Activated CD4-positive, CD25-positive, alpha-beta regulatory T cell treated with anti-CD3 and anti-CD28 coated beads, Interleukin-2, amount 50 U/mL, for 72 hours (primary cell): Measurements from ENCODE around the gene INAVA.
"Not testable (repeated sequence)": the region's sequence is repeated elsewhere in the genome, so short reads cannot be mapped to it uniquely, and the experiment has no call there.

Experiments
- DNase-seq: peaks from one replicate; pipeline ENCODE4 v3.0.0; 2021

The INAVA gene

DNA sequence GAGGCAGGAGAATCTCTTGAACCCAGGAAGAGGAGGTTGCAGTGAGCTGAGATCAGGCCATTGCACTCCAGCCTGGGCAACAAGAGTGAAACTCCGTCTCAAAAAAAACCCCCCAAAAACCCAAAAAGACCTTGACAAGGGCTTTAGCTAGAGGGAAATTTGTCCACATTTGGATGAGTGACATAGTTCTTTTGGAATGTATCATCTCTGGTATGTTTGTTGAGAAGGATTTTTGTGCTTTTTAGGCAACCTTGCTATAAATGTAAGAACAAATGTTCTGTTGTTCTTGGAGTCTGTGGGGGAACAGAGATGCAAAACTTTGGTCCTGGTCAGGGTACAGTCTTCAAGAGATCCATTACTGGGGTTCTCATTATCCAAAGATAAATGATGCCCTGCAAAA is 28.9 kb downstream of the INAVA start:
- no peak for DNase-seq

DNA sequence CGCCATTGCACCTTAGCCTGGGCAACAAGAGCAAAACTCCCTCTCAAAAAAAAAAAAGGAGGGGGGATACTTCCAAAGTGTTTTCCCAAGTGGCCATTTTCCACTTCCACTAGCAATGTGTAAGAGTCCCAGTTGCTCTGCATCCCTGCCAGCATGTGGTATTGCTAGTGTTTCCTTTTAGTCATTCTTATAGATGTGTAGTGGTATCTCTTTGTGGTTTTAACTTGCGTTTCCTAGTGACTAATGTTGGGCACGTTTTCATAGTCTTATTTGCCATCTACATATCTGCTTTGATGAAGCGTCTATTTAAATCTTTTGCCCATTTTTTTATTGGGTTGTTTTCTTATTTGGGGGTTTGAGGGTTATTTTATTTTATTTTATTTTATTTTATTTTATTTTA is 31.1 kb downstream of the INAVA start:
- no peak for DNase-seq

GRCh38 chr1:200929530-200930278 is 35.0 kb downstream of the INAVA start:
- no peak for DNase-seq

DNA sequence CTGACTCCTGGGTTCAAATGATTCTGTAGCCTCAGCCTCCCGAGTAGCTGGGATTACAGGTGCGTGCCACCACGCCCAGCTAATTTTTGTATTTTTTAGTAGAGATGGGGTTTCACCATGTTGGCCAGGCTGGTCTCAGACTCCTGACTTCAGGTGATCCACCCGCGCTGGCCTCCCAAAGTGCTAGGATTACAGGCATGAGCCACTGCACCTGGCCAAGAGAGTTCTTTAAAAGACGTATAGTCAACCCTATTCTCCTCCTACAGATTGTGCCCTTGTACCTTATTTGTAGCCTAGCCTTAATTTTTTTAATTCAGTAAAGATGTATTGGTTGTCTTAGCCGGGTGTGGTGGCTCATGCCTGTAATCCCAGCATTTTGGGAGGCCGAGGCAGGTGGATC is 35.6 kb downstream of the INAVA start:
- not testable (repeated sequence) for DNase-seq

- DNase-seq = no peak
Observed at GRCh38 chr1:200931776-200932175, 37.1 kb downstream of the INAVA start.

DNA sequence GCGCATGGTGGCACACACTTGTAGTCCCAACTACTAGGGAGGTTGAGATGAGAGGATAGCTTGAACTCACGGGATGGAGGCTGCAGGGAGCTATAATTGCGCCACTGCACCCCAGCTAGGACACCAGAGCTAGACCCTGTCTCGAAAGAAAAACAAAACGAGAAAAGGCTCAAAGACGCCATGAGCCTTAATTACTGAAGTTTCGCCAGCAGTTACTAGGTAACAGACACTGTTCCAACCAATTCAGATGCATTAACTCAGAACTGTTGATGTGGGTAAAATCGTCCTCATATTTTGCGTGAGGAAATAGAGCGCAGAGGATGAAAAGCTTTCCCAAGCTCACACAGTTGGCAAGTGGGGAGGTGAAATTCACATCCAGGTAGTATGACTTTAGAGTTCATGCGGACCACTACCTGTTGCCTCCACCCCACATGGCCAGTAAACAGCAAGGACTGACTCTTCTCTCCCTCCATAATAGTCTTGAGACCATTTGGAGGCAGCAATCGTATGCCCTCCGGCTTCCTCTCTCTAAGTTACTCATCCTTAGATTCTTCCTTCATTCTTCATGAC is 40.1 kb downstream of the INAVA start:
- no peak for DNase-seq

DNA sequence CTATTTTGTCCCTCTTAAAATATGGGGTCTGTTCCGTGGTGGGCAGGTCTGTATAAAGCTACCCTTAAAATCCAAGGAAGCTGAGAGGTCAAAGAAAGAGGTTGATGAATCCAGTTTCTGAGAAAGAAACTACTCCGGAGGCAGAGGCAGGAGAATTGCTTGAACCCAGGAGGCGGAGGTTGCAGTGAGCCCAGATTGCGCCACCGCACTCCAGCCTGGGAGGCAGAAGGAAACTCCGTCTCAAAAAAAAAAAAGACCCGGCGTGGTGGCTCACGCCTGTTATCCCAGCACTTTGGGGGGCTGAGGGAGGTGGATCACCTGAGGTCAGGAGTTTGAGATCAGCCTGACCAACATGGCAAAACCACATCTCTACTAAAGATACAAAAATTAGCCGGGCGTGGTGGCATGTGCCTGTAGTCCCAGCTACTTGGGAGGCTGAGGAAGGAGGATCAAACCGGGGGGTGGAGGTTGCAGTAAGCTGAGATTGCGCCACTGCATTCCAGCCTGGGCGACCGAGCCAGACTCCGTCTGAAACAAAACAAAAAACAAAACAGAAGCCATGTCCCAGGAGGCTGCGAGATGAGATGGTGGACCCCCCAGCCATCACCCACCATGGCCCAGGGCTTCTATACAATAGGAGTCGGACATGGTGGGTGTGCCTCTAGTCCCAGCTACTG is 40.7 kb downstream of the INAVA start:
- not testable (repeated sequence) for DNase-seq

DNA sequence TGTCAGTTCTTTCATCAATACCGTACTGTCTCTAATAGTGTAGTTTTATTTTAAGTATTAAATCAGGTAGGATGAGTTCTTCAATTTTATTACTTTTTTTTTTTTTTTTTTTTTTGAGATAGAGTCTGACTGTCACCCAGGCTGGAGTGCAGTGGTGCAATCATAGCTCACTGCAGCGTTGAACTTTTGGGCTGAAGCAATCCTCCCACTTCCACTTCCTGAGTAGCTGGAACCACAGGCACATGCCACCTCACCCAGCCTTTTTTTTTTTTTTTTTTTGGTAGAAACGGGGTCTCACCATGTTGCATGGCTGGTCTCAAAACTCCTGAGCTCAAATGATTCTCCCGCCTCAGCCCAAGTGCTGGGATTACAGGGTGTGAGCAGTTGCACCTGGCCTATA is 44.3 kb downstream of the INAVA start:
- no peak for DNase-seq

DNA sequence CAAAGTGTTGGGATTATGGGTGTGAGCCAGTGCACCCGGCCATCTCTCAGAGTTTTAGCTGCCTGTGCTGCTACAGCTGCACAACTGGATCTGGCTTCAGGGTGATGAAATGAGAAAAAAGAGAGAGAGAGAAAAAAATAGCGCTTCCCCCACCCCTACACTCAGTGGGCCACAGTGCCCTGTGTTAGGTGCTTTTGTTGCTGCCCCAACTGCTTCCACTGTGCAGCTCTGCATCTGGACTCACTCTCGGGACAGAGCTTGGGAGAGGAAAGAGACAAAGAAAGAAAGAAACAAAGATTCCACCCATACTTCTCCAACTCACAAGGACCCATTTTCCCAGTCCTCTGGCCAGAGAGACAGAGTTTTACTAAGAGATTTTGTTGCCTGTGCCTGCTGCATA is 50.4 kb downstream of the INAVA start:
- DNase-seq = no peak

GRCh38 chr1:200947059-200947566 is 52.4 kb downstream of the INAVA start:
- no peak for DNase-seq

DNA sequence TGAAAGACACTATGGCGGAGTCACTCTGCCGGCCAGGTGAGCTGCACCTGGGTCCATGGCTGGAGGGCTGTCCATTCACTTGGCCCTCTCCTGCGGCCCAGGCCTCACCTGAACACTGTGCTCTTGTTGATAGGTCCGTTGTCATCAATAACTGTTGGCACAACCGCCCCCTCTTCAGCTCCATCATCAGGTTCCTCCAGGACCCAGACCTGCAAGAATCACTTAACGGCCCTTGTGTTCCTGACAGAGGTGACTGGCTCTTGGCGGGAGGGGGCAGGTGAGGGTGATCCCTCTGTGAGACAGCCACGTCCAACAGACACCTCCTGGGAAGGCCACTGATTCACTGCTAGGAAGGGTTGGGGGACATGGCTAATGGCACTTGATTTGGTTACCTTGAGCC is 54.9 kb downstream of the INAVA start:
- DNase-seq = no peak

- DNase-seq = no peak
Observed at GRCh38 chr1:200951016-200951415, 56.3 kb downstream of the INAVA start.

GRCh38 chr1:200954434-200954833 is 59.7 kb downstream of the INAVA start:
- DNase-seq = no peak

- DNase-seq = no peak
Observed at GRCh38 chr1:200958597-200958996, 63.9 kb downstream of the INAVA start.

- no peak for DNase-seq
Observed at GRCh38 chr1:200959411-200959921, 64.8 kb downstream of the INAVA start.

GRCh38 chr1:200960236-200960947 is 65.7 kb downstream of the INAVA start:
- DNase-seq = no peak

DNA sequence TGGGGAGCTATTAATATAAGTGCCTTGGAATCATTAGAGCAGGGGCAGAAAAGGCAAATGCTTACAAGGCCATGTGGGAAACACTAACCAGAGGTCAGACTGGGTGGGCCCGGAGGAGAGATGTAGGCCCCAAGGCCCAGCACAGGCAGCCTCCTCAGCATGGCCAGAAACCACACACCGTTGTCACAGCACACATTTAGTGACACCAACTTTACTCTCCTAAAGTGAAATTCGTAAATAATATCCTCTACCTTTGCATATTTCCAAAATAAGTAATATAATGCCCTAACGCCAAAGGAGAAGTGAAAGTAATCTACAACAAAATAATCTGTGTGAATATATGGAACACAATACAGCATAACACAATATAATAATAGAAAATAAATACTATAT is 66.2 kb downstream of the INAVA start:
- DNase-seq = no peak

DNA sequence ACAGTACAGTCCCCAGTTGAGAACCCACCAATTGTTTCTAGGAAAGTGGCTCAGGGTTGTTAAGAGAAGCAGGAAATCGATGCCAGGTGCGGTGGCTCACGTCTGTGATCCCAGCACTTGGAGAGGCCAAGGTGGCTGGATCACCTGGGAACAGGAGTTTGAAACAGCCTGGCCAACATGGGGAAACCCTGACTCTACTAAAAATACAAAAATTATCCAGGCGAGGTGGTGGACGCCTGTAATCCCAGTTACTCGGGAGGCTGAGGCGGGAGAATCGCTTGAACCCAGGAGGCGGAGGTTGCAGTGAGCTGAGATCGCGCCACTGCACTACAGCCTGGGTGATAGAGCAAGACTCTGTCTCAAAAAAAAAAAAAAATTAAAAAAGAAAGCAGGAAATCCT is 67.5 kb downstream of the INAVA start:
- DNase-seq = not testable (repeated sequence)

DNA sequence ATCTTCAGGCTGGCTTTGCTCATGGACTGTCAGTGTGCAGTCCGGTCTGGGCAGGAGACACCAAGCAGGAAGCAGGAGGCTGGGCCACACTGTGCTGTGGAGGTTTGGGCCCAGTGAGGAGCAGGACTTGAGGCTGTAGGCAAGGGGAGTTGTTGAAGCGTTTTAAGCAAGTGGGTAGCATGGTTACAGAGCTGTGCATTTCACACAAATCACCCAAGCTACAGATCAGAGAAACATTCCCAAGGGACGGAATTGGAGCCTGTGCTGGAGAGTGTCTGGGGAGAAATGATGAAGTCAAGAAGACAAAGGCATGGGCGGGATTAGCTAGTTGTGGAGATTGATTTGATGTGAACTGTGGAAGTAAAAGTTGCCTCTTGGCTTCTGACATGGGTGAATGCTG is 67.9 kb downstream of the INAVA start:
- DNase-seq = no peak

DNA sequence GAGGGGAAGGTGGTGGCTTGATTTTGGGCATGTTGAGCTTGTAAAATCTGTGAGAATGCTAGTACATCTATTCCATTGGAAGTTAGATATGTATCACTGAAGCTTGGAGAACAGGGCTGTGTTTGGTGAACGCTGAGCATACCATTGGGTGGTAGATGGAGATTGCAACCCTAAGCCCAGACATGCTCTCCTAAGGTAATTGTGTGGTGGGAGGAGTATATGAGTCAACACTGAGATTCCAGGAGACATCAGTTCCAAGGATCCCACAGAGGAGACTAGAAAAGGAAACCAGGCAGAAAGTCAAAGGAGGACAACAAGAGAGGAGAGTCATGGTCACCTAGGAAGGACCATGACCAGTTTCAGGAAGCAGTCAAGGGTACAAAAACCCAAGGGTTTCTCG is 68.4 kb downstream of the INAVA start:
- DNase-seq = no peak

DNA sequence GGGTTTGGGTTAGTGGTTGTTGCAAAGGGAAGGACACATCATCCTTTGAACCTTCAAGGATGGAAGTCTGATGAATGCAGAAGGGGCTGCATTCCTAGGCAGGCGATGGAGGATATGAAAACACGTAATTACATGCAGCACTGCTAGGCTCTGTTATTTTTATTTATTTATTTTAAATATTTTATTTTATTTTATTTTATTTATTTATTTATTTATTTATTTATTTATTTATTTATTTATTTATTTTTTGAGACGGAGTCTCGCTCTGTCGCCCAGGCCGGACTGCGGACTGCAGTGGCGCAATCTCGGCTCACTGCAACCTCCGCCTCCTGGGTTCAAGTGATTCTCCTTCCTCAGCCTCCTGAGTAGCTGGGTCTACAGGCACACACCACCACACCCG is 69.2 kb downstream of the INAVA start:
- DNase-seq = not testable (repeated sequence)
